K562 (cell line): ENCODE results near the gene WASF2. TPM values are rescaled to one million over a fixed set of nuclear protein-coding genes. Genes with fewer than 3 reads are reported as not detected.

Source experiments
- E4F1 ChIP-seq: fragments of 250-450 bp; sonication (Bioruptor Pico); IDR thresholded peaks from 2 replicates; pipeline ENCODE4 v1.5.0; 2021; ENCODE audit warnings: mild to moderate bottlenecking, borderline replicate concordance
- LEF1 ChIP-seq: fragments of 450-650 bp; IDR thresholded peaks from 2 replicates; pipeline ENCODE4 v1.6.1; 2016; ENCODE audit warnings: mild to moderate bottlenecking
- MBD1 ChIP-seq: fragments of 250-450 bp; sonication (Bioruptor Pico); IDR thresholded peaks from 2 replicates; pipeline ENCODE4 v1.8.0; 2022; ENCODE audit warnings: inconsistent platforms
- POU5F1 ChIP-seq: fragments of 150-350 bp; IDR thresholded peaks from 2 replicates; pipeline ENCODE4 v1.6.1; 2014; ENCODE audit warnings: borderline replicate concordance, low read length, low read depth, mild to moderate bottlenecking; ENCODE audit not compliant: partially characterized antibody
- polyA plus RNA-seq, 8 experiments: library from polyadenylated mRNA; depleted of rRNA in 4 of 8; stranded (reverse) in 5 of 8; unstranded in 3 of 8; fragments of >200 nt; fragmentation: Nextera tagmentation in 2 of 8; fragmentation: Illumina TruSeq in 1 of 8; extraction: Ambion mirVana in 2 of 8; extraction: Trizol in 1 of 8; gene quantifications; 2 replicates each; pipeline versions ENCODE4 v1.2.1 to v1.2.3, GENCODE V29; 2011 to 2014; ENCODE audit warnings: inconsistent platforms in 1 of 8, missing spikeins in 1 of 8
- total RNA-seq, 7 experiments: library from RNA; depleted of rRNA in 6 of 7; stranded (reverse); fragments of >200 nt in 6 of 7; fragmentation: Illumina TruSeq in 2 of 7; extraction: Trizol in 2 of 7; gene quantifications; 2 replicates each; pipeline versions ENCODE4 v1.2.1 to v1.2.3, GENCODE V29; 2011 to 2021; ENCODE audit warnings: low replicate concordance in 1 of 7
- TF ChIP-seq, protein P1 (sequence below): fragments of 450-650 bp; IDR thresholded peaks from 2 replicates; pipeline ENCODE4 v1.6.1; 2014; ENCODE audit warnings: low read depth, mild to moderate bottlenecking, moderate library complexity, borderline replicate concordance
- TF ChIP-seq, protein P2 (sequence below): fragments of 200-600 bp; sonication (generic); IDR thresholded peaks from one replicate; pipeline ENCODE4 v1.6.1; 2012; ENCODE audit warnings: mild to moderate bottlenecking, low read depth, low read length, inconsistent platforms
- TF ChIP-seq, protein P3 (sequence below): IDR thresholded peaks from 2 replicates; pipeline ENCODE4 v1.6.1; 2014; ENCODE audit warnings: antibody characterized with exemption

The WASF2 gene
- total and polyA plus RNA-seq, 9 of the 15 experiments (the other 6 are each of a cell fraction or from before 2014, with no cell fraction given) = 8.2 to 163 (median 31.2) TPM

DNA sequence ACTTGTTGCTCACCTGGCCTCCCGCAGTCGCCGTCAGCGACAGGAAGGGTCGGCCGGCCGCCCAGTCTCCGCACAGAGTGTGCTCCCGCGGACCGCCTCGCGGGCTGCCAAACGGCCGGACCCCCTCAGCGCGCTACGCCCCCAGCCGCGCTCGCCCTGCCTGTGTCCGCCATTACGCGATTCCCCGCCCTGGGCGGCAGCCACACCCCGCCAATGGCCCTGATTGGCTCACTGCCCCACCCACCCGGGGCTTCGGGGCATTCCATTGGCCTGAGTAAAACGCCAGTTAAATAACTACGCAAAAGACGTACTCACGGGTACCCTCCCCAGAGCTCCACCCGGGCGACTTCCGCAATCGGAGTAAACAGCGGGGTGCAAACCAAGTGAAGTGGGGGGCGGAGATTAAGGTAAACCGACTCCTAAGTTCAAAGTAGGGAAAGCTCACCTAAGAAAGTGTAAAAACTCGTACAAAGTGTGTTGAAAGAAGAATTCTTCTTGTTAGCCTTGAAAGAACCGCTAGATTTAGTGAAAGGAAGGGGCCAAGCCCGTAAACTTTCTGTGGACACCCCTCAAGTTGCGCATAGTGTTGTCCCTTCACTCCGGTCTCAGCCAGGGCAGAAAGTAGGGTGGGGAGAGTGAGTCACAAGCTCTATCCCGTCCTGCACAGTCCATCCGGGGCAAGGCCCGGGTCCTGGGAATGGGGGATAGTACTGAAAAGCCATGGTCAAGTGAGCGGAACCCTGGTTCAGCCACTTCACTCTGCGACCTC is at the start of gene WASF2 (continued):
- no peak for TF ChIP-seq POU5F1
- no peak for TF ChIP-seq MBD1 (CRISPR knock-in tag)
- TF ChIP-seq, protein P1, sequence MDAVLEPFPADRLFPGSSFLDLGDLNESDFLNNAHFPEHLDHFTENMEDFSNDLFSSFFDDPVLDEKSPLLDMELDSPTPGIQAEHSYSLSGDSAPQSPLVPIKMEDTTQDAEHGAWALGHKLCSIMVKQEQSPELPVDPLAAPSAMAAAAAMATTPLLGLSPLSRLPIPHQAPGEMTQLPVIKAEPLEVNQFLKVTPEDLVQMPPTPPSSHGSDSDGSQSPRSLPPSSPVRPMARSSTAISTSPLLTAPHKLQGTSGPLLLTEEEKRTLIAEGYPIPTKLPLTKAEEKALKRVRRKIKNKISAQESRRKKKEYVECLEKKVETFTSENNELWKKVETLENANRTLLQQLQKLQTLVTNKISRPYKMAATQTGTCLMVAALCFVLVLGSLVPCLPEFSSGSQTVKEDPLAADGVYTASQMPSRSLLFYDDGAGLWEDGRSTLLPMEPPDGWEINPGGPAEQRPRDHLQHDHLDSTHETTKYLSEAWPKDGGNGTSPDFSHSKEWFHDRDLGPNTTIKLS = no peak
- TF ChIP-seq, protein P2, sequence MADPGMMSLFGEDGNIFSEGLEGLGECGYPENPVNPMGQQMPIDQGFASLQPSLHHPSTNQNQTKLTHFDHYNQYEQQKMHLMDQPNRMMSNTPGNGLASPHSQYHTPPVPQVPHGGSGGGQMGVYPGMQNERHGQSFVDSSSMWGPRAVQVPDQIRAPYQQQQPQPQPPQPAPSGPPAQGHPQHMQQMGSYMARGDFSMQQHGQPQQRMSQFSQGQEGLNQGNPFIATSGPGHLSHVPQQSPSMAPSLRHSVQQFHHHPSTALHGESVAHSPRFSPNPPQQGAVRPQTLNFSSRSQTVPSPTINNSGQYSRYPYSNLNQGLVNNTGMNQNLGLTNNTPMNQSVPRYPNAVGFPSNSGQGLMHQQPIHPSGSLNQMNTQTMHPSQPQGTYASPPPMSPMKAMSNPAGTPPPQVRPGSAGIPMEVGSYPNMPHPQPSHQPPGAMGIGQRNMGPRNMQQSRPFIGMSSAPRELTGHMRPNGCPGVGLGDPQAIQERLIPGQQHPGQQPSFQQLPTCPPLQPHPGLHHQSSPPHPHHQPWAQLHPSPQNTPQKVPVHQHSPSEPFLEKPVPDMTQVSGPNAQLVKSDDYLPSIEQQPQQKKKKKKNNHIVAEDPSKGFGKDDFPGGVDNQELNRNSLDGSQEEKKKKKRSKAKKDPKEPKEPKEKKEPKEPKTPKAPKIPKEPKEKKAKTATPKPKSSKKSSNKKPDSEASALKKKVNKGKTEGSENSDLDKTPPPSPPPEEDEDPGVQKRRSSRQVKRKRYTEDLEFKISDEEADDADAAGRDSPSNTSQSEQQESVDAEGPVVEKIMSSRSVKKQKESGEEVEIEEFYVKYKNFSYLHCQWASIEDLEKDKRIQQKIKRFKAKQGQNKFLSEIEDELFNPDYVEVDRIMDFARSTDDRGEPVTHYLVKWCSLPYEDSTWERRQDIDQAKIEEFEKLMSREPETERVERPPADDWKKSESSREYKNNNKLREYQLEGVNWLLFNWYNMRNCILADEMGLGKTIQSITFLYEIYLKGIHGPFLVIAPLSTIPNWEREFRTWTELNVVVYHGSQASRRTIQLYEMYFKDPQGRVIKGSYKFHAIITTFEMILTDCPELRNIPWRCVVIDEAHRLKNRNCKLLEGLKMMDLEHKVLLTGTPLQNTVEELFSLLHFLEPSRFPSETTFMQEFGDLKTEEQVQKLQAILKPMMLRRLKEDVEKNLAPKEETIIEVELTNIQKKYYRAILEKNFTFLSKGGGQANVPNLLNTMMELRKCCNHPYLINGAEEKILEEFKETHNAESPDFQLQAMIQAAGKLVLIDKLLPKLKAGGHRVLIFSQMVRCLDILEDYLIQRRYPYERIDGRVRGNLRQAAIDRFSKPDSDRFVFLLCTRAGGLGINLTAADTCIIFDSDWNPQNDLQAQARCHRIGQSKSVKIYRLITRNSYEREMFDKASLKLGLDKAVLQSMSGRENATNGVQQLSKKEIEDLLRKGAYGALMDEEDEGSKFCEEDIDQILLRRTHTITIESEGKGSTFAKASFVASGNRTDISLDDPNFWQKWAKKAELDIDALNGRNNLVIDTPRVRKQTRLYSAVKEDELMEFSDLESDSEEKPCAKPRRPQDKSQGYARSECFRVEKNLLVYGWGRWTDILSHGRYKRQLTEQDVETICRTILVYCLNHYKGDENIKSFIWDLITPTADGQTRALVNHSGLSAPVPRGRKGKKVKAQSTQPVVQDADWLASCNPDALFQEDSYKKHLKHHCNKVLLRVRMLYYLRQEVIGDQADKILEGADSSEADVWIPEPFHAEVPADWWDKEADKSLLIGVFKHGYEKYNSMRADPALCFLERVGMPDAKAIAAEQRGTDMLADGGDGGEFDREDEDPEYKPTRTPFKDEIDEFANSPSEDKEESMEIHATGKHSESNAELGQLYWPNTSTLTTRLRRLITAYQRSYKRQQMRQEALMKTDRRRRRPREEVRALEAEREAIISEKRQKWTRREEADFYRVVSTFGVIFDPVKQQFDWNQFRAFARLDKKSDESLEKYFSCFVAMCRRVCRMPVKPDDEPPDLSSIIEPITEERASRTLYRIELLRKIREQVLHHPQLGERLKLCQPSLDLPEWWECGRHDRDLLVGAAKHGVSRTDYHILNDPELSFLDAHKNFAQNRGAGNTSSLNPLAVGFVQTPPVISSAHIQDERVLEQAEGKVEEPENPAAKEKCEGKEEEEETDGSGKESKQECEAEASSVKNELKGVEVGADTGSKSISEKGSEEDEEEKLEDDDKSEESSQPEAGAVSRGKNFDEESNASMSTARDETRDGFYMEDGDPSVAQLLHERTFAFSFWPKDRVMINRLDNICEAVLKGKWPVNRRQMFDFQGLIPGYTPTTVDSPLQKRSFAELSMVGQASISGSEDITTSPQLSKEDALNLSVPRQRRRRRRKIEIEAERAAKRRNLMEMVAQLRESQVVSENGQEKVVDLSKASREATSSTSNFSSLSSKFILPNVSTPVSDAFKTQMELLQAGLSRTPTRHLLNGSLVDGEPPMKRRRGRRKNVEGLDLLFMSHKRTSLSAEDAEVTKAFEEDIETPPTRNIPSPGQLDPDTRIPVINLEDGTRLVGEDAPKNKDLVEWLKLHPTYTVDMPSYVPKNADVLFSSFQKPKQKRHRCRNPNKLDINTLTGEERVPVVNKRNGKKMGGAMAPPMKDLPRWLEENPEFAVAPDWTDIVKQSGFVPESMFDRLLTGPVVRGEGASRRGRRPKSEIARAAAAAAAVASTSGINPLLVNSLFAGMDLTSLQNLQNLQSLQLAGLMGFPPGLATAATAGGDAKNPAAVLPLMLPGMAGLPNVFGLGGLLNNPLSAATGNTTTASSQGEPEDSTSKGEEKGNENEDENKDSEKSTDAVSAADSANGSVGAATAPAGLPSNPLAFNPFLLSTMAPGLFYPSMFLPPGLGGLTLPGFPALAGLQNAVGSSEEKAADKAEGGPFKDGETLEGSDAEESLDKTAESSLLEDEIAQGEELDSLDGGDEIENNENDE = no peak
- no peak for TF ChIP-seq E4F1 (CRISPR knock-in tag)
- TF ChIP-seq LEF1 = no peak
- TF ChIP-seq, protein P3, sequence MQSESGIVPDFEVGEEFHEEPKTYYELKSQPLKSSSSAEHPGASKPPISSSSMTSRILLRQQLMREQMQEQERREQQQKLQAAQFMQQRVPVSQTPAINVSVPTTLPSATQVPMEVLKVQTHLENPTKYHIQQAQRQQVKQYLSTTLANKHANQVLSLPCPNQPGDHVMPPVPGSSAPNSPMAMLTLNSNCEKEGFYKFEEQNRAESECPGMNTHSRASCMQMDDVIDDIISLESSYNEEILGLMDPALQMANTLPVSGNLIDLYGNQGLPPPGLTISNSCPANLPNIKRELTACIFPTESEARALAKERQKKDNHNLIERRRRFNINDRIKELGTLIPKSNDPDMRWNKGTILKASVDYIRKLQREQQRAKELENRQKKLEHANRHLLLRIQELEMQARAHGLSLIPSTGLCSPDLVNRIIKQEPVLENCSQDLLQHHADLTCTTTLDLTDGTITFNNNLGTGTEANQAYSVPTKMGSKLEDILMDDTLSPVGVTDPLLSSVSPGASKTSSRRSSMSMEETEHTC = no peak; the same call in 1 of the 2 replicates
